ENCODE results near the gene CNTN6. TPM values are rescaled to one million over a fixed set of nuclear protein-coding genes. Genes with fewer than 3 reads are reported as not detected.

Gene CNTN6
- total and polyA plus RNA-seq, 2 donors (not counting 1 experiment from before 2014, with no cell fraction given), result not detected

DNA sequence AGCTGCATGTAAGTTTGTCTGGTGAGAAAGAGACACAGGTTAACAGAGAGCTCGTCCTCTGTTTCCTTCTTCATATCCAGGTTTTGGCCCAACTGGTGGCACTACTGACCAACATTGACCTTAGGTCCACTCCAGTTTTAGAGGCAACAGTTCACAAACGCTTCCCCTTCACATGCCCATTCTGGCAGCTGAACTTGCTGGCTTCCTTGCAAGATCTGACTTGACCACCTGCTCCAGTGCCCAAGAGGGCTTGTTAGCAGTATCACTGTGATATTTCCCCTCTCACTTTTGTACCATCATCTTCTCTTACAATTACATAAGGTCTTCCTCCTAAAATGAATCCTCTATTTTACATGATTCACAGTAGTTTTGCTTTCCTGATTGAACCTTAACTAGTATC, 71.3 kb downstream of the CNTN6 start:
- Mint-ChIP-seq H3K27ac (no peak overlapping the region), H3K9me3 (ENCODE audit: insufficient read depth) (no peaks in the 10 kb centered on the region), H3K4me3 (no peak overlapping the region), H3K4me1 (no peaks in the 10 kb centered on the region), H3K27me3 (no peaks in the 10 kb centered on the region)
- WGBS (ENCODE audit: insufficient coverage), result 83% methylated on average over 2 of the region's 2 CpGs
- intact Hi-C loops (cut with micrococcal nuclease), result no loop called here
- H3K4me1 ChIP-seq (ENCODE audit: control insufficient read depth in 2 of 2, insufficient read depth in 2 of 2, low read length in 2 of 2), result no peaks in the 10 kb centered on the region
- H3K4me2 ChIP-seq (replicated peaks; ENCODE audit: low read depth, low read length, poor library complexity, severe bottlenecking), result no peak overlapping the region
- ATAC-seq (ENCODE audit: low read depth), result no peak
- H3K4me3 ChIP-seq (ENCODE audit: control extremely low read depth in 1 of 5, extremely low read depth in 1 of 5, insufficient read depth in 1 of 5, low read depth in 2 of 5, low read length in 4 of 5), result no peak overlapping the region
- H2AFZ ChIP-seq (ENCODE audit: insufficient read depth, low read depth, low read length, poor library complexity, severe bottlenecking), result no peak overlapping the region
- H3K9ac ChIP-seq (ENCODE audit: low read length), result no peak overlapping the region
- H3K27me3 ChIP-seq (replicated peaks in 1 of 4; ENCODE audit: control extremely low read depth in 1 of 4, control insufficient read depth in 3 of 4, insufficient read depth in 4 of 4, low read length in 3 of 4), result no peaks in the 10 kb centered on the region
- H4K20me1 ChIP-seq (ENCODE audit: control insufficient read depth, insufficient read depth, low read length, poor library complexity, severe bottlenecking), result no peaks in the 10 kb centered on the region
- DNase-seq, result no peak
- H3K36me3 ChIP-seq (replicated peaks in 1 of 2; ENCODE audit: control extremely low read depth in 1 of 2, control insufficient read depth in 1 of 2, extremely low read depth in 1 of 2, insufficient read depth in 2 of 2, low read length in 1 of 2), result no peaks in the 10 kb centered on the region
- POLR2A ChIA-PET, result no interaction called here
- TF ChIP-seq CTCF (IDR thresholded peaks at IDR 0.05), result no peak
- TF ChIP-seq EZH2 (IDR thresholded peaks at IDR 0.05; ENCODE audit: borderline replicate concordance, insufficient read depth, low read depth, low read length, poor library complexity, severe bottlenecking), result no peak
- no peak overlapping the region for H3K27ac ChIP-seq (ENCODE audit: low read length in 2 of 2)
- H3K9me3 ChIP-seq (ENCODE audit: control extremely low read depth in 1 of 3, control insufficient read depth in 2 of 3, insufficient read depth in 1 of 3, low read length in 2 of 3), result no peaks in the 10 kb centered on the region
- no peaks in the 10 kb centered on the region for H3K79me2 ChIP-seq (ENCODE audit: control insufficient read depth, insufficient read depth, low read length)
- CTCF ChIA-PET, result no interaction called here

DNA sequence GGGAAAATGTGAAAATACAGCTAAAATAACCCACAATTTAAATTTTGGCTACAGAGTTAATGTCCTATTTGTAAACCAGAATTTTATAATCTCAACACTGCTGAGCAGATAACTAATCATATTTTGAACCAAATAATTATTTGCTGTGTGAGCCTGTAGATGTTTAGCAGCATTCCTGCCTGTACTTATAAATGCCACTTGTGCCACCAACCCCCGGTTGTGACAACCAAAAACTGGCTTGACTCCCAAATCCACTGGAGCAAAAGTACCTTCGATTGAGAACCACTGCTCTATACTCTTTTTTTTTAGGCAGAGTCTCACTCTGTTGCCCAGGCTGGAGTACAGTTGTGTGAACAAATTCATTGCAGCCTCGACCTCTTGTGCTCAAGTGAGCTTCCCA, 78.5 kb downstream of the CNTN6 start:
- WGBS (ENCODE audit: insufficient coverage), result 80% methylated on average over 3 of the region's 3 CpGs
- Histone ChIP-seq H3K27ac (ENCODE audit: low read length in 2 of 2) (no peak overlapping the region), H3K4me2 (replicated peaks; ENCODE audit: low read depth, low read length, poor library complexity, severe bottlenecking) (no peak overlapping the region), H3K79me2 (ENCODE audit: control insufficient read depth, insufficient read depth, low read length) (no peaks in the 10 kb centered on the region), H3K4me3 (ENCODE audit: control extremely low read depth in 1 of 5, extremely low read depth in 1 of 5, insufficient read depth in 1 of 5, low read depth in 2 of 5, low read length in 4 of 5) (no peak overlapping the region), H3K36me3 (replicated peaks in 1 of 2; ENCODE audit: control extremely low read depth in 1 of 2, control insufficient read depth in 1 of 2, extremely low read depth in 1 of 2, insufficient read depth in 2 of 2, low read length in 1 of 2) (no peaks in the 10 kb centered on the region), H2AFZ (ENCODE audit: insufficient read depth, low read depth, low read length, poor library complexity, severe bottlenecking) (no peak overlapping the region), H4K20me1 (ENCODE audit: control insufficient read depth, insufficient read depth, low read length, poor library complexity, severe bottlenecking) (no peaks in the 10 kb centered on the region), H3K4me1 (ENCODE audit: control insufficient read depth in 2 of 2, insufficient read depth in 2 of 2, low read length in 2 of 2) (no peaks in the 10 kb centered on the region), H3K9ac (ENCODE audit: low read length) (no peak overlapping the region), H3K9me3 (ENCODE audit: control extremely low read depth in 1 of 3, control insufficient read depth in 2 of 3, insufficient read depth in 1 of 3, low read length in 2 of 3) (peaks cover 0 to 1% (median 0%) of the 10 kb centered on the region in 3 donors), H3K27me3 (replicated peaks in 1 of 4; ENCODE audit: control extremely low read depth in 1 of 4, control insufficient read depth in 3 of 4, insufficient read depth in 4 of 4, low read length in 3 of 4) (no peaks in the 10 kb centered on the region)
- intact Hi-C loops (cut with micrococcal nuclease), result no loop called here
- Mint-ChIP-seq H3K27me3 (no peaks in the 10 kb centered on the region), H3K27ac (no peak overlapping the region), H3K4me1 (no peaks in the 10 kb centered on the region), H3K9me3 (ENCODE audit: insufficient read depth) (no peaks in the 10 kb centered on the region), H3K4me3 (no peak overlapping the region)
- ChIA-PET POLR2A (no interaction called here), CTCF (no interaction called here)
- no peak for DNase-seq
- ATAC-seq (ENCODE audit: low read depth), result no peak
- no peak for TF ChIP-seq CTCF (IDR thresholded peaks at IDR 0.05)
- TF ChIP-seq EZH2 (IDR thresholded peaks at IDR 0.05; ENCODE audit: borderline replicate concordance, insufficient read depth, low read depth, low read length, poor library complexity, severe bottlenecking), result no peak
